Chondrocyte (in vitro differentiated cells): ENCODE data around the gene ADARB1. TPM values are rescaled to one million over a fixed set of nuclear protein-coding genes. Genes with fewer than 3 reads are reported as not detected.

ENCODE experiments used
- DNase-seq: peaks from one replicate; pipeline ENCODE4 v3.0.0; 2021; ENCODE audit warnings: mixed read lengths, low spot score
- H3K27ac Mint-ChIP-seq: one replicate; pipeline ENCODE4 v1.8.0; 2021; ENCODE audit warnings: mild to moderate bottlenecking, moderate library complexity, mixed read lengths; ENCODE audit not compliant: unreplicated experiment
- H3K27me3 Mint-ChIP-seq: 2 replicates; pipeline ENCODE4 v1.8.0; 2021; ENCODE audit warnings: low read depth, mixed read lengths
- H3K36me3 Mint-ChIP-seq: 2 replicates; pipeline ENCODE4 v1.8.0; 2021; ENCODE audit warnings: low read depth, mixed read lengths
- H3K4me1 Mint-ChIP-seq: 2 replicates; pipeline ENCODE4 v1.8.0; 2021; ENCODE audit warnings: low read depth, mild to moderate bottlenecking, mixed read lengths
- H3K4me3 Mint-ChIP-seq: one replicate; pipeline ENCODE4 v1.8.0; 2021; ENCODE audit warnings: mild to moderate bottlenecking, moderate library complexity, mixed read lengths; ENCODE audit not compliant: unreplicated experiment
- H3K9me3 Mint-ChIP-seq: 2 replicates; pipeline ENCODE4 v1.8.0; 2021; ENCODE audit warnings: low read depth, mixed read lengths
- total RNA-seq: library from RNA; stranded (reverse); gene quantifications from 3 replicates; pipeline ENCODE4 v1.2.1, GENCODE V29; 2021
- TF ChIP-seq, protein P1 (sequence below): fragments of 200-600 bp; sonication (generic); IDR thresholded peaks from 2 replicates; pipeline ENCODE4 v1.5.0; 2021; ENCODE audit warnings: antibody characterized with exemption, mild to moderate bottlenecking, moderate library complexity

The ADARB1 gene
- total RNA-seq, 1 donor from 2014 or later, result 92.8 TPM

DNA sequence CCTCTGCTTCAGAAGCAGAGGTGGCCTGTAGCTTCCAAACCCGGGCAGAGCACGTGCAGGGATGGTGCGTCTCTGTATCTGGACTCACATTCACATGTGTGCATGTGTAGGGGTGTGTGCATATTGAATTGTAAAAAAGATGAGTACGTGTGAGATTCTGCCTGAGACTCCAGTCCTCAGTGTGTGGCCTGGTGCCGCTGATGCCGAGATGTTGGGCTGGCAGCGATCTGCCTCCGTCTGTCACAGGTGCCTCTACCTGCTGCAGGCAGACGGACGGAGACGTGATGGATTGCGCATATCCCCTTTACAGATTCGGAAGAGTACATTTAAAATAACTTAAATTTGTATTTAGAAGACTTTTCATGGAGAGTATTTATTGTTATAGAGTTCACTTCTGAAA lies 53.6 kb downstream of the ADARB1 start:
- no peak overlapping the region for H3K4me3 Mint-ChIP-seq
- DNase-seq, result no peak
- TF ChIP-seq, protein P1, sequence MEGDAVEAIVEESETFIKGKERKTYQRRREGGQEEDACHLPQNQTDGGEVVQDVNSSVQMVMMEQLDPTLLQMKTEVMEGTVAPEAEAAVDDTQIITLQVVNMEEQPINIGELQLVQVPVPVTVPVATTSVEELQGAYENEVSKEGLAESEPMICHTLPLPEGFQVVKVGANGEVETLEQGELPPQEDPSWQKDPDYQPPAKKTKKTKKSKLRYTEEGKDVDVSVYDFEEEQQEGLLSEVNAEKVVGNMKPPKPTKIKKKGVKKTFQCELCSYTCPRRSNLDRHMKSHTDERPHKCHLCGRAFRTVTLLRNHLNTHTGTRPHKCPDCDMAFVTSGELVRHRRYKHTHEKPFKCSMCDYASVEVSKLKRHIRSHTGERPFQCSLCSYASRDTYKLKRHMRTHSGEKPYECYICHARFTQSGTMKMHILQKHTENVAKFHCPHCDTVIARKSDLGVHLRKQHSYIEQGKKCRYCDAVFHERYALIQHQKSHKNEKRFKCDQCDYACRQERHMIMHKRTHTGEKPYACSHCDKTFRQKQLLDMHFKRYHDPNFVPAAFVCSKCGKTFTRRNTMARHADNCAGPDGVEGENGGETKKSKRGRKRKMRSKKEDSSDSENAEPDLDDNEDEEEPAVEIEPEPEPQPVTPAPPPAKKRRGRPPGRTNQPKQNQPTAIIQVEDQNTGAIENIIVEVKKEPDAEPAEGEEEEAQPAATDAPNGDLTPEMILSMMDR, result no peak
- peak overlapping the region; percentile 97 for H3K27ac Mint-ChIP-seq
- H3K4me1 Mint-ChIP-seq, result peaks cover 70% of the 10 kb centered on the region
- H3K9me3 Mint-ChIP-seq, result no peaks in the 10 kb centered on the region
- H3K36me3 Mint-ChIP-seq, result peaks cover 11% of the 10 kb centered on the region
- no peaks in the 10 kb centered on the region for H3K27me3 Mint-ChIP-seq

DNA sequence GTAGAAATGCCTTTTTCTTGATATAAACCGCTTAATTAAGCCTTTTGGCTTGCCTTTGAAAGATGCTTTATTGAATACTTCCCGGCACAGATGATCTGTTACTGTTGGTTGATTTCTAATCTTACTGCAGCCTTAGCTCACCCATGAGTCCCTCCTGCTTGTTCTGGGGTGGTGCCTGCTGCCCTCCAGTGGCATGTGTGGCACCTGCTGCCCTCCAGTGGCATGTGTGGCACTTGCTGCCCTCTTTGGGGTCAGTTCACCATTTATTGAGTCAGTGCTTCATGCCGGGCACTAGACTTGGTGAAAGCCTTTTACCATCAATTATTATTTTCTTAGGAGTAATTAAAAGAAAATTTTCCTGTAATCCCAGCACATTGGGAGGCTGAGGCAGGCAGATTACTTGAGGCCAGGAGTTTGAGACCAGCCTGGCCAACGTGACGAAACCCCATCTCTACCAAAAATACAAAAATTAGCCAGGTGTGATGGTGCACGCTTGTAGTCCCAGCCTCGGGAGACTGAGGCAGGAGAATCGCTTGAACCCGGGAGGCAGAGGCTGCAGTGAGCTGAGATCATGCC lies 54.3 kb downstream of the ADARB1 start:
- Mint-ChIP-seq H3K9me3 (no peaks in the 10 kb centered on the region), H3K27me3 (no peaks in the 10 kb centered on the region), H3K27ac (peak overlapping the region; percentile 97), H3K36me3 (peaks cover 11% of the 10 kb centered on the region), H3K4me3 (peak overlapping the region; percentile 59), H3K4me1 (peaks cover 76% of the 10 kb centered on the region)
- no peak for DNase-seq
- TF ChIP-seq, protein P1, result peak; percentile 97

DNA sequence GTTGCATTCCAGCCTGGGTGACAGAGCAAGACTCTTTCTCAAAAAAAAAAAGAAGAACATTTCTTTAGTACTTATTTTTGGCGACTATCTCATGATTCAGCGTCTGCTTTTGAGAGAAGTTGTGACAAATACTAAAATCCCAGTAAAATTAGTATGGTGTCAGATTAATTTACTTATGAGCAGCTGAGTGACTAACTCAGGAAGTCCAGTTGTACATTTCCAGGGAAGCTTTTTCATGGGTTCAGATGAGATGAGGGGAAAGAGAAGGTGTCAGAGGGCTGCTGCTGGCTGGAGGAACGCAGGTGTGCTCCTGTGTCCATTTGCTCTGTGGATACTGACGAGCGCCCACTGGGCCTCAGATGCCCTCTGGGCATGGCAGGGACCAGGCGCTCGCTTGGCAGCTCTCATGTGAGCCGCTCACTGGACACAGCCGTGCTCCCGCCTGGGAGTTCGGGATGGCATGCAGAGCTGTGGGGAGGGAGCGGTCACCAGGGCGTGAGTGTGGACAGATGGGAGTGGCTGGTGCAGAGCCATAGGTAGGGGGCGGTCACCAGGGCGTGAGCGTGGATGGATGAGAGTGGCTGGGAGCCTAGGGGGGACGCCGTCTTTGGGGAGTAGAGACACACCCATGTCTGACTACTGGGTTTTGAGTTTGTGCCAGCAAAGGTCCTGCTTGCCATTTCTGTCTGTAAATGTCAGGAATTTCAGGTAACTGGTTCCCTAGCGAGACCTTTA lies 55.0 kb downstream of the ADARB1 start:
- Mint-ChIP-seq H3K27me3 (no peaks in the 10 kb centered on the region), H3K27ac (peak overlapping the region; percentile 97), H3K9me3 (no peaks in the 10 kb centered on the region), H3K4me1 (peaks cover 77% of the 10 kb centered on the region), H3K4me3 (peak overlapping the region; percentile 59), H3K36me3 (peaks cover 9% of the 10 kb centered on the region)
- DNase-seq, result no peak
- TF ChIP-seq, protein P1, result no peak

DNA sequence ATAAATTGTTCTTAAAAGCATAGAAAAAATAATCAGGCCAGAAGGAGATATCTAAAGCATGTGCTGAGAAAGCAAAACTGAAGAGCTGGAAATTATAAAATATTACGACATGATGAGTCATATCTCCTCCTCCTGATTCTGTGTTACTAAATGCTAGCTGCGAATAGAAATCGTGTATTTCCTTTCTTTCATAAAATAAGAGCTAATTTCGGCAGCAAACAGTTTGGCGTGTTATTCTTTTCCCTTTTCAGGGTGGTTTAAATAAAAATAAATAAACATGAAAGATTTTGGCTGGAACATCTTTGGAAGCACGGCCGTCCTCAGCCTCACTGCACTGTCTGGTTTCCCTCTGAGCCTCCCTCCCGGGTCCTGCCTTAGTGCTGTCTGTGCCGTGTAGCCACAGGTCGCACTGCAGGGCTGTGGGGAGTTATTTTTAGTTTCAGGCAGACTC lies 56.0 kb downstream of the ADARB1 start:
- Mint-ChIP-seq H3K36me3 (peaks cover 7% of the 10 kb centered on the region), H3K9me3 (no peaks in the 10 kb centered on the region), H3K4me3 (peak overlapping the region; percentile 59), H3K27ac (peak overlapping the region; percentile 97), H3K4me1 (peaks cover 87% of the 10 kb centered on the region), H3K27me3 (no peaks in the 10 kb centered on the region)
- DNase-seq, result no peak
- TF ChIP-seq, protein P1, result no peak

DNA sequence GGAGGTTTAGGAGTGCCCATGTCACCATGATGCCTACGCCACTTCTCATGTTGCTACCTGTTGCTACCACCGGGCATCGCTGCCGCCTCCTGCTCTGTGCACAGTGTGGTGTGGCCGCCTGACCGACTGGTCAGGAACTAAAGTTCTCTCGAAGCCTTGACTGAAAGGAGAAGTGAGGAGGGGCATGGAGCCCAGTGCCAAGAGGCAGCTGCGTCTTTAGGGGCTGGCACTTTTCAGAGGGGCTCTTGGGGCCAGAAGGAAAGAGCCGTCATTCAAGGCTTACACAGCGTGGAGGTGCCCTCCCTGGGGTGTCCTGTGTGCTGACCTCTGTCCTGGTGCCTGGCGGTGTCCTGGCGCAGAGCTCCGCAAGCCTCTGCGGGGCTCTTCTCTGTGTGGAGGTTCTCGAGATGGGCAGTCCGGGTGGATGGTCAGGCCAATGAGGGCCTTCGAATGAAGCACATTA lies 57.2 kb downstream of the ADARB1 start:
- DNase-seq, result no peak
- H3K4me1 Mint-ChIP-seq, result peaks cover 89% of the 10 kb centered on the region
- H3K27ac Mint-ChIP-seq, result peak overlapping the region; percentile 97
- H3K36me3 Mint-ChIP-seq, result no peaks in the 10 kb centered on the region
- H3K9me3 Mint-ChIP-seq, result no peaks in the 10 kb centered on the region
- H3K4me3 Mint-ChIP-seq, result peak overlapping the region; percentile 12
- TF ChIP-seq, protein P1, result no peak
- H3K27me3 Mint-ChIP-seq, result no peaks in the 10 kb centered on the region
